Dedifferentiated amniotic fluid mesenchymal stem cell (primary cell): ENCODE results near the gene OR10A2.
"Not testable (repeated sequence)": the region's sequence is repeated elsewhere in the genome, so short reads cannot be mapped to it uniquely, and the experiment has no call there.

ENCODE experiments used
- DNase-seq: peaks from one replicate; pipeline ENCODE4 v3.0.0-alpha.2; 2016; ENCODE audit errors: extremely low spot score

OR10A2 gene, protein sequence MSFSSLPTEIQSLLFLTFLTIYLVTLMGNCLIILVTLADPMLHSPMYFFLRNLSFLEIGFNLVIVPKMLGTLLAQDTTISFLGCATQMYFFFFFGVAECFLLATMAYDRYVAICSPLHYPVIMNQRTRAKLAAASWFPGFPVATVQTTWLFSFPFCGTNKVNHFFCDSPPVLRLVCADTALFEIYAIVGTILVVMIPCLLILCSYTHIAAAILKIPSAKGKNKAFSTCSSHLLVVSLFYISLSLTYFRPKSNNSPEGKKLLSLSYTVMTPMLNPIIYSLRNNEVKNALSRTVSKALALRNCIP

DNA sequence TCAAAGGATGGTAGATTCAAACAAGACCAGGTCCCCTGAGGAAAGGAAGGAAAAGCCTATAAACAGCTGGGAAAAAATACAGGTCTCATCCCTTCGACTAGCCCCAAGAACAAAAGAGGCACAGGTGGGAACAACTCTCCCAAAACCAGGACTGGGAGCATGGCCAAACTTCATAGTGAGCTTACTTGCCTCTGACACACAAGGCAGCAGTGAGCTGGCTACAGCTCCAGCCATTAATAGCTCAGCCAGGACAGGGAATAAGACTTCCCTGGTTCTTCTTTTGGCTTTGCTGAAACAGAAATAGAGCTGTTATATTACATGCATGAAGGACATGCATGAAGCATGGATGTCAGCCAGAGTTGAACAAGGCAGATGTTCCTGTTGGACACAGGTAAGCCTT, at the start of gene OR10A2:
TSS of gene OR10A2 (plus strand) at position 97 of the 400 bp plus-strand sequence. CDS start 6,698 bp downstream, outside the sequence.
- DNase-seq, result no peak

DNA sequence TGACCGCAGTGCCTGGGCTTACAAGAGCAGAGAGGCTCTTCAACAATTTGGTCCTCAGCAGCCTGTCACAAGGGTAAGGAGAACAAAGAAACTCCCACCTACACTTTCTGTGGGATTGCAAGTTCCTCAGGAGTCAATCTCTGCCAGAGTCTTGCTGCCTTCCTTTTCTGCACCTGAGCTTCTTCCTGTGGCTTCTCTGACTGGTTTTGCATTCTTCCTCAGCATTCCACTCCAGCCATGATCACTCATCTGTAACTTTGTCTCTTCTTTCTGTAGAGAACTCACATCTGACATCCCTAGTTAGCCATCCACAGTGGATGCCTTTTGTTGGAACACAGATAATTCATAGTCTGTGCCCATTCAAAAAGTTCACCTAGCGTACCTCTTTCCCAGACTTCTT, 49.2 kb upstream of the OR10A2 start:
- DNase-seq, result no peak

DNA sequence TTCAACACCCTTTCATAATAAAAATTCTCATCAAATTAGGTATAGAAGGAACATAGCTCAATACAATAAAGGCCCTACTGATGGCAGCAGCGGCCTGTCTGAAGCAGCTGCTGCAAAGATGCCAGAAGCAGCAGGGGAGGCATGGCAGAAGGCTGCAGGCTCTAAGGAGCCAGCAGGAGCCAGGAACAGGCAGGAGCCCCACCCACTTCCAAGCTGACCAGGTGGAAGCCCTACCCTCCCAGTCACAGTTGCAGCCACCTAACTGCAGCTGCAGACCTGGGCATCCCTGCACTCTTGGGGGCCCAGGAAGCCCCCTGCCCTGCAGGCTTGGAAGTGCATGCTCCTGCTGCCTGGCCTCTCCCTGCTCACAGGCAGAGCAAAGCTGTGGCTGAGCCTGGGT, 45.2 kb upstream of the OR10A2 start:
- no peak for DNase-seq

DNA sequence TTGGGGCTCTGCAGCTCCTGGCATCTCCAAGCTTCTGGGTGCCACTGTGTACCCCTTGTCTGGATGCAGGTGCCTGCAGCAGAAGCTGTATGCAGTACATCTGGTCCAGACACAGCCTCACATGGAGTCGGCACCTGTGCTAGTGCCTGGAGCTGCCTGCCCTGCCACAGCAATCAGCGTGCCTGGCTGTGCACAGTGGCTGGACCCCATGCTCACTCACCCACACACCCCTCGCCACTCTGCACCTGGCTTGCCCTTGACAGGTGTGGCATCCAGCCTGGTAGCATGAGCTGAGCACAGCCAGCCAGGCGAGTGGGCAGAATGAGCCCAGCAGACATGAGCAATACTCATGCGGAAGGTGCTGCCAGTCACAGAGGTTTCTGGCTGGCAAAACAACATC, 43.9 kb upstream of the OR10A2 start:
- no peak for DNase-seq

DNA sequence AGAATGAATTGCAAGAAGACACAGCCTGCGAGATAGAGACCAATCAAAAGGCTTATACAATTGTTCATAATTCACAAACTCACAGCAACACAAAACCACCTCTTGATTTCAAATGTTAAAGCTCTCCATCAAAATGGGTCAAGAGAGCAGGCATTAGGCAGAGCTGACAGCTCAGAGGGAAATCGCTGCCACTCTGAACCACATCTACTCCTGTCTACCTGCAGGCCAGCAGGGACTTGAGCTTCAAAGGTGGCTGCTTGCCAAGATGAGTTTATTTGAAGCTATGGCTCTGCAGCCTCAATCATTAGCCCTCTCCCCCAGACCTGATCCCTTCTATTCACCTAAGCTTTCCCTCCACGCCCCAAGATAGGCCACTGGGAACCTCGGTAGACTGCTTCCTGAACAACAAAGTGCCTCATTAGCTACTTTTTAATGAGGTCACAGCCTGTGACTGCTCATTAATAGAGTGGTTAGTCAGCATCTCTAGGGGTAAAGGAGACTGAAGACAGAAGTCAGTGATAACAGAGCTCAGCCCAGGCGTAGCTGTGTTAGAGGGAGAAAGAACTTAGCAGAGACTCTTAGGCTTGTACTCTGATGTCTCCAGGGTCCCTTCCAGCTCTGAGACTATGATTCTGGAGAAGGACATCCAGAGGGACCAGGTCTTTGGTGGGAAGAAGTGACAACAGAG, 38.6 kb upstream of the OR10A2 start:
- no peak for DNase-seq

- no peak for DNase-seq
These were observed 37.6 kb upstream of the OR10A2 start for GRCh38 chr11:6825231-6825744.

GRCh38 chr11:6828103-6828502, 34.8 kb upstream of the OR10A2 start:
- no peak for DNase-seq

DNA sequence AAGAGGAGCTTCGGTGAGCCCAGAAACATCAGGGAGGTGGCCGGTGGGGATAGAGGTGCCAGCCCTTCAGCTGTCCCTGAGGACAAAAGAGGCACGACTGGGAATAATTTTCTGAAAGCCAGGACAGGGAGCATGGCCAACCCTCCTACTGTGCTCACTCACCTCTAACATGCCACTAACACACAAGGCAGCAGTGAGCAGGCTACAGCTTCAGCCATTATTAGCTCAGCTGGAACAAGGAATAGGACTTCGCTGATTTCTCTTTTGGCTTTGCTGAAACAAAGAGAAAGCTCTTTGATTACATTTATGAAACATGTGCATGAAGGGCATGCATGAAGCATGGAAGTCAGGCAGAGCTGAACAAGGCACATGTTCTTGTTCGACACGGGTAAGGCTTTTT, 29.5 kb upstream of the OR10A2 start:
- DNase-seq, result no peak

DNA sequence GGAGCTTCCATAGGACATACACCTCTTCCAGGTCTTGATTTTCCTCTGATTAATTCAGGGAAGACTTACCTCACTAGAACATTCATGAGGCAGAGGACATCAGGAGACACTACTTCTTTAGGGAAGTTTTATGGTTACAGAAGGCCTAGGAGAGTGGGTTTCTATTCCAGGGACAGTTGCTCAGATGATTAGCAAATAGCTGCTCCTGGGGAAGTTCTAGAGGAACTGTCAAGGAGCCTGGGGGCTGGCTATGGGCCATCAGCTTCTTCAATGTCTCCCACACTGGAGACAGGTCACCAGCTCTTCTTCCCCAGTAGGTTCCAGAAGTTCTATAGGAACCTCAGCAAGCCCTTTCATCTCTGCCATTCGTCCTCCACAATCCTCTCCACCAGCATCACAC, 28.8 kb upstream of the OR10A2 start:
- no peak for DNase-seq

GRCh38 chr11:6841694-6842093, 21.2 kb upstream of the OR10A2 start:
- no peak for DNase-seq

DNA sequence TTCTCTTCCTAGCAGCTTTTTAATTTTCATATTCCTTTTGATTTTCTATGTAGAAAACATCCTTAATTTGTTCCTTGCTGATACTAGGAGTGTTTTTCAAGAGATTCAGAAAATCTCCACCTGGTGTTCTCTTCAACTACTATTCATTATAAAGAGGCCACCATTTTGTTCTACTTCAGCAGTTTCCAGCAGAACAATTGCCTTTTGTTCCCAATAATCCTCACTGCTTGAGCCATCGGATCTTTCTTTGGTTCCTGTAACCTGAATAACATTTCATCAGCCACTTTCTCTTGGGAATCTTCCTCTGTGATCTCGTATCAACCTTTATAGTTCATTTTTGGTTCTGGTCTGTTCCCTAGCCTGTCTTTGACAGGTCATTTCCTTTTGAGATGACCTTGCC, 19.2 kb upstream of the OR10A2 start:
- no peak for DNase-seq

DNA sequence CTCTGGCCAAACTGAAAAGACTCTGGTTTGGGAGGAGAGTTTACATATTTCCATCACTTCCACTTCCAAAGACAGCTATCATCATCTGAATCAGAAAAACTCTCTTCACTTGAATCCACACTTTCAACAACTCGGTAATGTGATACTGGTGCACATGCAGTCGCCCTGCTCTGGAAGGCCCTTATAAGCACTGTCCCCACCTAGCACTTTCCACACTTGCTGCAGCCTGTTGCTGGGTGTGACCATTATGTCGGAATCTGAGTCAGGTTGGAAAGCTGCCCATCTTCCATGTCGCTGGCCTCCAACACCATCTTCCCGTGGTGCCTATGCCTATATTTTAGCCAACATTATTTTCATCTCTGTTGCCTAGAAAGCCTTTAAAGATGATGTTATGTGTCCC, 18.5 kb upstream of the OR10A2 start:
- no peak for DNase-seq

DNA sequence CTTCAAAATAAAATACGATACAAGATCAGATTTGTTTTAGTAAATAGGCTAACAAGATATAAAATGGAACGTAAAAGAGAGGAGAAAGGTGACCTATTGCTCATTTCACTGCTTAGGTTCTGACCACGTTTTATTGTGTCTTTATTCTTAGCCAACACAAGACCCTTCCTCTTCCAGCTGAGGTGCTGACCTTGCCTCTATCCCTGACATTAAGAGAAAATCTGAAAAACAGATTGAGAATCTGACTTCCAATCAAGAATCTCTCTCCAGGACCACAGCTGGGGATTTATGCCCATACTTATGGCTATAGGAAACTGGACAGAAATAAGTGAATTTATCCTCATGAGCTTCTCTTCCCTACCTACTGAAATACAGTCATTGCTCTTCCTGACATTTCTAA, 17.5 kb upstream of the OR10A2 start, which contains the start of gene OR10A5:
TSS of gene OR10A5 (plus strand) at position 301 of the 400 bp plus-strand sequence. CDS start at position 301, 0 bp downstream.
- no peak for DNase-seq

GRCh38 chr11:6850526-6850925, 12.3 kb upstream of the OR10A2 start:
- no peak for DNase-seq

DNA sequence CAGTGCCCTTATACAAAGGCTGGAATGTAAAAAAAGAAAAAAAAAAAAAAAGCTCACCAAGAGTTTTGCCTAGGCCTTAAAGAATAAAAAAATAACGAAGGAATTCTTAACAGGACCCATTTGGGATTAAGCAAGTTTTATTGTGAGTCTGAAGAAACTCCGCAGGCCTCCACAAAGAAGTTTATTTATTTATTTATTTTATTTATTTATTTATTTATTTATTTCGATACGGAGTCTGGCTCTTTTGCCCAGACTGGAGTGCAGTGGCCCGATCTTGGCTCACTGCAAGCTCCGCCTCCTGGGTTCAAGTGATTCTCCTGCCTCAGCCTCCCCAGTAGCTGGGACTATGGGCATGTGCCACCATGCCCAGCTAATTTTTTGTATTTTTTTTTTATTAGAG, 8.1 kb upstream of the OR10A2 start:
- not testable (repeated sequence) for DNase-seq

DNA sequence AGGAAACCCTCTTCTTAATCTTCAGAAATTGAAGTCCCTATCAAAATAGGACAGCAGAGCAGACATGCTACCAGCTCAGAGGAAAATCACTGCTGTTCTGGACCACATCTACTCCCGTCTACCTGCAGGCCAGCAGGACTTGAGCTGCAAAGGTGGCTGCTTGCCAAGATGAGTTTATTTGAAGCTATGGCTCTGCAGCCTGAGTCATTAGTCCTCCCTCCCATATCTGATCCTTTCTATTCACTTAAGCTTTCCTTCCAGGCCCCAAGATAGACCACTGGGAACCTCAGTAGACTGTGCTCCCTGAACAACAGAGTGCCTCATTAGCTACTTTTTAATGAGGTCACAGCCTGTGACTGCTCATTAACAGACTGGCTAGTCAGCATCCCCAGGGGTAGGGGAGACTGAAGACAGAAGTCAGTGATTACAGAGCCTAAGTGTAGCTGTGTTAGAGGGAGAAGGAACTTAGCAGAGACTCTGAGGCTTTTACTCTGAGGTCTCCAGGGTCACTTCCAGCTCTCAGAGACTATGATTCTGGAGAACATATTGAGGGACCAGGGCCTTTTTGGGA, 6.8 kb upstream of the OR10A2 start:
- no peak for DNase-seq

GRCh38 chr11:6856871-6857270, 6.0 kb upstream of the OR10A2 start:
- DNase-seq, result no peak

- no peak for DNase-seq
These were observed 1.6 kb downstream of the OR10A2 start for GRCh38 chr11:6864438-6864837.

DNA sequence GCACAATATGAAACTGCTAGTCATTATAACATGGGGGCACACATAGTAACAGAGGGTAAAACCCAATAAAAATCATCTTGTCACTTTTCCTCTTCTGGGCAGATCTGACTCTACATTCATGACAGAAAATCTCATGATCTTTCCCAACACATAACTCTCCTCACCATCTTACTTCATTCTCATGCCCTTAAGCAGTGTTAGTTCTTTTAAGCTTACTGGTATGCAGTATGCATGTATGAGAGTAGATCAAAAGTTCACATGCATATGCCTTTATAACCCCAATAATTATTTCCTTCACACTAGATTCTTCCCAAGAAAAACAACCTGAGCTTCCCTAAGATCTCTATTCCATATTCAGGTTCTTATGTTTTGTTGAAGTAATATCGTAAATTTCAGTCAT, 8.4 kb downstream of the OR10A2 start:
- DNase-seq, result no peak

GRCh38 chr11:6875761-6876160, 12.9 kb downstream of the OR10A2 start:
- no peak for DNase-seq

DNA sequence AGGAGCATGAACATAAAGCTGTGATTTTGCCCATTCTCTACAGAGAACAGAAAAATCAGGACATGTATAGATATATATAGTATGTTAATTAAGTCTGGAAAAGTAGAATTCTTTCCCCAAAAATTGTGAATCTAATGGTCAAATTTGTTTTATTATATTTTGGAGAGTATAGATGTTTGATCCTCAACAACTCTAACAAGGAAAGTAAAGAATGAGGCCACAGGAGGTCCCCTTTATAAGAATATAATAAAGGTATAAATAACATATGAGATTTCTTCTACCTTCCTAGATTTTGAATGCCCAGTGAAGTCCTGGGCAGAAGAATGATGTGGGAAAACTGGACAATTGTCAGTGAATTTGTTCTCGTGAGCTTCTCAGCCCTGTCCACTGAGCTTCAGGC, 13.5 kb downstream of the OR10A2 start, which contains the start of gene OR10A4:
TSS of gene OR10A4 (plus strand) at position 301 of the 400 bp plus-strand sequence. CDS start at position 324, 23 bp downstream.
- no peak for DNase-seq

GRCh38 chr11:6876914-6877313, 14.1 kb downstream of the OR10A2 start:
- DNase-seq, result no peak

DNA sequence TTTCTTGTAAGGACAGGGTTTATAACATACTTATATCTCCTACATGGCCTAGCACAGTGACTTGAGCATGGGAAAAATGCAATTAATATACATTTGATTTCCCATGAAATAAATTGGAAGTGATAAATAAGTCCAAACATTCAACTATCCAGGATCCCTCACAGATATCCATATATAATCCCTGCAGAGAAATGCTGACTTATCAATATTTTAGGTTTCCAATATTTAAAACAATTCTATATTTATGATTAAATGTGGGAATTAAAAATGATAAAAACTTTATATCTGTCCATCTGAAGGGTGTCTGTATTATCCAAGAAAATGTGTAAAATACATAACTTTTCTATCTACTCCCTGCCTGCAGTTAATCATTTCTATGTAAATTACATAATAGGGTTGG, 19.9 kb downstream of the OR10A2 start:
- DNase-seq, result no peak
